ENCODE data around the gene SPOCK1.

DNA sequence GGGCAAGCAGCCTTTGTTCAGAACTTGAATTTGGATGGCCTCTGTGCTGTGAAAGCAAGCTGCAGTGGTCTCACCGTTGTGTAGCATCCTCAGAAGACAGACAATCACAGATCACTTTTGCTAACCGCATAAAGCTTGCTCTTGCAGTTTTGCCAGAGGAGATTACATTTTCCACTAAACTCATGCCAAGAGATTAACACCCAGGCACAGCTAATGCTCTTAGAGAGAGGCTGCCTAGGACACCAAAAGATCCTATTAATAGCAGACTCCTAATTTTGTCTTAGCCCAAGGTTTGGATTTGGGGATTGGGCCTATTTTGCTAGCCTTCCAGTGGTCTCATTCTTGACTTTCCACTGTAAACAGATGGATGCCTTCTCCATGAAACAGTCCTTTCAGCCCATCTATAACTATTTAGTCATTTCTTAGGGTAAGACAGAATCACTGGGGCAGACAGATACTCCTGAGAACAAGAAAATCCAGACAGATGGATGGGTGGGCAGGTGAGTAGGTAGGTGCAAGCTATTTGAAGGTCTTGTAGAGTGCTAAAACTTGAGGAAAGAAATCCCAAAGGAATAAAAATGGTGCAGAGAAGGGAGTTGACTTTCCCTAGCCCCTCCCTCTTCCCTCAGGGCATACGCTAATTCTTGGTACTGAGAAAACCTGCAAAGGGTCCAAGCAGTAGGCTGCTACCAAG is 506.2 kb downstream of the SPOCK1 start:
- TF ChIP-seq, protein P1, sequence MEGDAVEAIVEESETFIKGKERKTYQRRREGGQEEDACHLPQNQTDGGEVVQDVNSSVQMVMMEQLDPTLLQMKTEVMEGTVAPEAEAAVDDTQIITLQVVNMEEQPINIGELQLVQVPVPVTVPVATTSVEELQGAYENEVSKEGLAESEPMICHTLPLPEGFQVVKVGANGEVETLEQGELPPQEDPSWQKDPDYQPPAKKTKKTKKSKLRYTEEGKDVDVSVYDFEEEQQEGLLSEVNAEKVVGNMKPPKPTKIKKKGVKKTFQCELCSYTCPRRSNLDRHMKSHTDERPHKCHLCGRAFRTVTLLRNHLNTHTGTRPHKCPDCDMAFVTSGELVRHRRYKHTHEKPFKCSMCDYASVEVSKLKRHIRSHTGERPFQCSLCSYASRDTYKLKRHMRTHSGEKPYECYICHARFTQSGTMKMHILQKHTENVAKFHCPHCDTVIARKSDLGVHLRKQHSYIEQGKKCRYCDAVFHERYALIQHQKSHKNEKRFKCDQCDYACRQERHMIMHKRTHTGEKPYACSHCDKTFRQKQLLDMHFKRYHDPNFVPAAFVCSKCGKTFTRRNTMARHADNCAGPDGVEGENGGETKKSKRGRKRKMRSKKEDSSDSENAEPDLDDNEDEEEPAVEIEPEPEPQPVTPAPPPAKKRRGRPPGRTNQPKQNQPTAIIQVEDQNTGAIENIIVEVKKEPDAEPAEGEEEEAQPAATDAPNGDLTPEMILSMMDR (IDR thresholded peaks at IDR 0.05), result no peak
- TF ChIP-seq POLR2AphosphoS5 (IDR thresholded peaks at IDR 0.05) (no peak), EP300 (IDR thresholded peaks at IDR 0.05) (no peak), POLR2A (IDR thresholded peaks at IDR 0.05) (no peak)
